Right lobe of liver (tissue), 6 donors: ENCODE measurements around the gene CPSF4. TPM values are rescaled to one million over a fixed set of nuclear protein-coding genes. Genes with fewer than 3 reads are reported as not detected.
A peak's percentile ranks its signal among the peaks of the same experiment; 100 is the strongest.

Experiments used
- ATAC-seq, 4 donors: fragments of 200-7000 bp; cut with Tn5 transposase; one replicate each; pipeline ENCODE4 v1.9.1; 2020; ENCODE audit warnings: mild to moderate bottlenecking in 4 of 4, moderate library complexity in 4 of 4
- DNase-seq, 3 donors: peaks; one replicate each; pipeline ENCODE4 v3.0.0-alpha.2; 2020
- H3K27ac ChIP-seq, 3 donors: fragments of 200-600 bp; one replicate each; pipeline ENCODE4 v1.8.0; 2022
- H3K27me3 ChIP-seq, 2 donors: fragments of 200-600 bp; one replicate each; pipeline ENCODE4 v1.8.0; 2022
- H3K36me3 ChIP-seq, 4 donors: fragments of 200-600 bp; sonication (generic) in 1 of 4; one replicate each; pipeline versions ENCODE4 v1.5.1 to v1.8.0; 2017 to 2022; ENCODE audit warnings: control low read depth in 1 of 4
- H3K4me1 ChIP-seq, 4 donors: fragments of 200-600 bp; sonication (generic) in 1 of 4; one replicate each; pipeline versions ENCODE4 v1.5.1 to v1.8.0; 2017 to 2022; ENCODE audit warnings: control low read depth in 1 of 4
- H3K4me3 ChIP-seq, 3 donors: fragments of 200-600 bp; one replicate each; pipeline ENCODE4 v1.8.0; 2022
- H3K9me3 ChIP-seq, 4 donors: fragments of 200-600 bp; sonication (generic) in 1 of 4; one replicate each; pipeline versions ENCODE4 v1.5.1 to v1.8.0; 2017 to 2022; ENCODE audit warnings: control low read depth in 1 of 4
- POLR2A ChIP-seq: fragments of 450-650 bp; IDR thresholded peaks from one replicate; pipeline ENCODE4 v1.6.1; 2017; ENCODE audit warnings: antibody characterized with exemption, mild to moderate bottlenecking
- WGBS: methylation state at CpG from one replicate; pipeline ENCODE4 v1.1.6; 2018; ENCODE audit warnings: low coverage, low lambda C conversion rate; ENCODE audit not compliant: insufficient coverage; ENCODE audit errors: missing lambda C conversion rate; 5-methylcytosine and 5-hydroxymethylcytosine counted together
- intact Hi-C, 2 donors: fragments of 100-400 bp; cut with DNase I; formaldehyde crosslinking; loops; one replicate each; pipeline versions ENCODE4 v1.11.2 to v1.14.1; 2022
- total RNA-seq, 6 experiments: library from RNA; depleted of rRNA in 2 of 6; stranded (reverse); fragments of >200 nt in 2 of 6; fragmentation: NEBNext Ultra II Directional in 3 of 6; extraction: Animal tissue kit (Norgen Biotek cat#: 25700) in 3 of 6; gene quantifications; one replicate each; pipeline versions ENCODE4 v1.1.0 to v1.2.4, GENCODE V29; 2016 to 2023
- TF ChIP-seq, protein P1 (sequence below), 4 donors: fragments of 200-600 bp in 3 of 4; fragments of 450-650 bp in 1 of 4; IDR thresholded peaks; one replicate each; pipeline versions ENCODE4 v1.5.1 to v1.8.0; 2016 to 2022; ENCODE audit warnings: antibody characterized with exemption in 4 of 4, mild to moderate bottlenecking in 2 of 4
- donor health status: DM: no; HTN: yes; CAD: no.
- donor health status: DM: no; HTN: no; CAD: no.
- donor health status: DM: no; HTN: no; CAD: no.
- donor health status: DM: no; HTN: yes; CAD: no.
- donor health status: DM: no; HTN: yes; CAD: no.

The CPSF4 gene
- total RNA-seq, 6 experiments from 2014 or later: 10.1 to 16.7 (median 12.0) TPM

- WGBS: 0% methylated on average over 5 of the region's 19 CpGs
- Histone ChIP-seq H3K27me3 (no peaks in the 10 kb centered on the region), H3K4me3 (peak overlapping the region; percentile 71 to 92 (median 76)), H3K36me3 (no peaks in the 10 kb centered on the region), H3K27ac (peak overlapping the region; percentile 84 to 90 (median 88)), H3K4me1 (peaks cover 0 to 28% (median 7%) of the 10 kb centered on the region in 4 donors), H3K9me3 (no peaks in the 10 kb centered on the region)
- no peak for TF ChIP-seq POLR2A
- TF ChIP-seq, protein P1, sequence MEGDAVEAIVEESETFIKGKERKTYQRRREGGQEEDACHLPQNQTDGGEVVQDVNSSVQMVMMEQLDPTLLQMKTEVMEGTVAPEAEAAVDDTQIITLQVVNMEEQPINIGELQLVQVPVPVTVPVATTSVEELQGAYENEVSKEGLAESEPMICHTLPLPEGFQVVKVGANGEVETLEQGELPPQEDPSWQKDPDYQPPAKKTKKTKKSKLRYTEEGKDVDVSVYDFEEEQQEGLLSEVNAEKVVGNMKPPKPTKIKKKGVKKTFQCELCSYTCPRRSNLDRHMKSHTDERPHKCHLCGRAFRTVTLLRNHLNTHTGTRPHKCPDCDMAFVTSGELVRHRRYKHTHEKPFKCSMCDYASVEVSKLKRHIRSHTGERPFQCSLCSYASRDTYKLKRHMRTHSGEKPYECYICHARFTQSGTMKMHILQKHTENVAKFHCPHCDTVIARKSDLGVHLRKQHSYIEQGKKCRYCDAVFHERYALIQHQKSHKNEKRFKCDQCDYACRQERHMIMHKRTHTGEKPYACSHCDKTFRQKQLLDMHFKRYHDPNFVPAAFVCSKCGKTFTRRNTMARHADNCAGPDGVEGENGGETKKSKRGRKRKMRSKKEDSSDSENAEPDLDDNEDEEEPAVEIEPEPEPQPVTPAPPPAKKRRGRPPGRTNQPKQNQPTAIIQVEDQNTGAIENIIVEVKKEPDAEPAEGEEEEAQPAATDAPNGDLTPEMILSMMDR (IDR thresholded peaks at IDR 0.05): no peak
- no peak for ATAC-seq
- intact Hi-C loops: no loop called here
- DNase-seq: no peak
Measured at GRCh38 chr7:99504281-99504602, 65.5 kb downstream of the CPSF4 start.

GRCh38 chr7:99504603-99505323, 66.0 kb downstream of the CPSF4 start, which contains the start of gene ZKSCAN5:
Gene ZKSCAN5 (plus strand): TSS chr7:99504662. CDS start chr7:99506045, 1,383 bp downstream.
- H3K27me3 ChIP-seq: no peaks in the 10 kb centered on the region
- intact Hi-C loops: no loop called here
- peak; percentile 62 for TF ChIP-seq POLR2A
- TF ChIP-seq, protein P1 (IDR thresholded peaks at IDR 0.05): peak in 2 of 4 donors; percentile 21 to 25
- no peaks in the 10 kb centered on the region for H3K9me3 ChIP-seq
- WGBS: under 1% methylated on average over 18 of the region's 53 CpGs
- peak; percentile 90 to 95 (median 92) for ATAC-seq
- peak; percentile 99 for DNase-seq
- peaks cover 0 to 27% (median 7%) of the 10 kb centered on the region in 4 donors for H3K4me1 ChIP-seq
- H3K36me3 ChIP-seq: no peaks in the 10 kb centered on the region
- H3K4me3 ChIP-seq: peak within 1 kb of the TSS; percentile 71 to 92 (median 76)
- peak within 1 kb of the TSS; percentile 84 to 90 (median 88) for H3K27ac ChIP-seq

GRCh38 chr7:99505324-99505662, 66.5 kb downstream of the CPSF4 start:
- no peak for TF ChIP-seq POLR2A
- TF ChIP-seq, protein P1 (IDR thresholded peaks at IDR 0.05): no peak
- WGBS: 0% methylated on average over 5 of the region's 11 CpGs
- intact Hi-C loops: no loop called here
- Histone ChIP-seq H3K27ac (peak overlapping the region; percentile 84 to 90 (median 88)), H3K36me3 (no peaks in the 10 kb centered on the region), H3K4me1 (peaks cover 0 to 27% (median 7%) of the 10 kb centered on the region in 4 donors), H3K9me3 (no peaks in the 10 kb centered on the region), H3K27me3 (no peaks in the 10 kb centered on the region), H3K4me3 (peak overlapping the region; percentile 71 to 92 (median 76))
- no peak for DNase-seq
- no peak for ATAC-seq

Other genes starting within 250 kb of the CPSF4 start
- gene KPNA7, start 230.8 kb upstream of the CPSF4 start, total RNA-seq: under 1 TPM in 4 of 6 experiments, not detected in 2; 0.18 to 0.44 (median 0.35) TPM
- gene MYH16, start 166.1 kb upstream of the CPSF4 start, total RNA-seq: not detected
- 10 to 100 TPM; 50.0 to 78.0 (median 63.4) TPM for gene ARPC1A, start 113.0 kb upstream of the CPSF4 start, total RNA-seq
- gene ARPC1B, start 64.2 kb upstream of the CPSF4 start, total RNA-seq: 100 to 1,000 TPM in 2 of 6 experiments, 10 to 100 TPM in 4; 24.4 to 197 (median 52.7) TPM
- gene PDAP1, start 30.3 kb upstream of the CPSF4 start, total RNA-seq: 10 to 100 TPM; 36.3 to 52.9 (median 39.6) TPM
- 10 to 100 TPM; 25.6 to 49.2 (median 33.3) TPM for gene BUD31, start 30.0 kb upstream of the CPSF4 start, total RNA-seq
- gene PTCD1, start 145 bp upstream of the CPSF4 start, total RNA-seq: 1 to 10 TPM; 2.4 to 5.3 (median 2.8) TPM
- gene ATP5MF, start 27.2 kb downstream of the CPSF4 start, total RNA-seq: 1,000 to 10,000 TPM in 2 of 6 experiments, 100 to 1,000 TPM in 4; 134 to 1,633 (median 145) TPM
- gene ZNF789, start 33.9 kb downstream of the CPSF4 start, total RNA-seq: 1 to 10 TPM; 2.8 to 5.6 (median 4.0) TPM
- gene ZNF394, start 61.3 kb downstream of the CPSF4 start, total RNA-seq: 10 to 100 TPM in 2 of 6 experiments, 1 to 10 TPM in 4; 6.6 to 12.3 (median 9.4) TPM
- gene ZKSCAN5, start 65.7 kb downstream of the CPSF4 start, total RNA-seq: 1 to 10 TPM; 2.7 to 4.4 (median 3.1) TPM
- gene FAM200A, start 113.2 kb downstream of the CPSF4 start, total RNA-seq: 1 to 10 TPM; 1.4 to 3.4 (median 2.3) TPM
- 10 to 100 TPM; 21.5 to 44.4 (median 26.0) TPM for gene ZNF655, start 119.7 kb downstream of the CPSF4 start, total RNA-seq
- gene TMEM225B, start 159.3 kb downstream of the CPSF4 start, total RNA-seq: 1 to 10 TPM in 1 of 6 experiments, under 1 TPM in 3, not detected in 2; 0.25 to 1.4 (median 0.29) TPM
- gene ZSCAN25, start 178.0 kb downstream of the CPSF4 start, total RNA-seq: 1 to 10 TPM; 4.5 to 7.4 (median 6.0) TPM
- gene CYP3A5, start 241.1 kb downstream of the CPSF4 start, total RNA-seq: 100 to 1,000 TPM; 307 to 774 (median 646) TPM